ENCODE results near the gene BICDL1.

BICDL1 gene

DNA sequence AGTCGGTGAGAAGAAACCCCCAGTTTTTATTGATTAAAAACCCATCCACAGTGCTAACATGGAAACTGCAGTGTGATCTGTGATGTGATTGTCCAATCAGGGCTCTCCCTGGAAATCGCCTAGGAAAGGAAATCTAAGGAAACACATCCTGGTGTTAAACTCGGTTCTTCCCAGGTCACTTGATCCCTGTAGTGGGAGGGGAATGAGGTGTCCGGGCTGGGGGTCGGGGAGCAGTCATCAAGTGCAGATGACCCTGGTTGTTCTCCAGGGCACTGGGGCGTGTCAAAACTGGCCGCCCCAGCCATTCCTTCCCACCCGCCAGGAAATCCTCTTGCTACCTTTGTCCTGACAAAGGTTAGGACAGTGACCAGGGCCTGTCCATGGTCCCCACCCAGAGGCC lies 106.7 kb downstream of the BICDL1 start:
- no peak overlapping the region for H3K27ac ChIP-seq (ENCODE audit: extremely low read depth, low read depth, low read length)
- peaks cover 8% of the 10 kb centered on the region; the same call in 1 of the 2 replicates for H3K4me1 ChIP-seq (ENCODE audit: control insufficient read depth, insufficient read depth, low read length)
- CTCF ChIA-PET, result no interaction called here
- peaks cover 0 to 65% of the 10 kb centered on the region in 2 experiments; a peak in 2 of 3 replicates for H3K36me3 ChIP-seq (ENCODE audit: control insufficient read depth in 2 of 2, insufficient read depth in 1 of 2, low read length in 2 of 2)
- POLR2A ChIA-PET, result interaction anchor here (0.6 kb wide), 1 partner anchor 21 kb away, joined by 5 read pairs; the partner anchor contains the start of gene RAB35
- TF ChIP-seq, protein P1, sequence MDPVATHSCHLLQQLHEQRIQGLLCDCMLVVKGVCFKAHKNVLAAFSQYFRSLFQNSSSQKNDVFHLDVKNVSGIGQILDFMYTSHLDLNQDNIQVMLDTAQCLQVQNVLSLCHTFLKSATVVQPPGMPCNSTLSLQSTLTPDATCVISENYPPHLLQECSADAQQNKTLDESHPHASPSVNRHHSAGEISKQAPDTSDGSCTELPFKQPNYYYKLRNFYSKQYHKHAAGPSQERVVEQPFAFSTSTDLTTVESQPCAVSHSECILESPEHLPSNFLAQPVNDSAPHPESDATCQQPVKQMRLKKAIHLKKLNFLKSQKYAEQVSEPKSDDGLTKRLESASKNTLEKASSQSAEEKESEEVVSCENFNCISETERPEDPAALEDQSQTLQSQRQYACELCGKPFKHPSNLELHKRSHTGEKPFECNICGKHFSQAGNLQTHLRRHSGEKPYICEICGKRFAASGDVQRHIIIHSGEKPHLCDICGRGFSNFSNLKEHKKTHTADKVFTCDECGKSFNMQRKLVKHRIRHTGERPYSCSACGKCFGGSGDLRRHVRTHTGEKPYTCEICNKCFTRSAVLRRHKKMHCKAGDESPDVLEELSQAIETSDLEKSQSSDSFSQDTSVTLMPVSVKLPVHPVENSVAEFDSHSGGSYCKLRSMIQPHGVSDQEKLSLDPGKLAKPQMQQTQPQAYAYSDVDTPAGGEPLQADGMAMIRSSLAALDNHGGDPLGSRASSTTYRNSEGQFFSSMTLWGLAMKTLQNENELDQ (tag by site-specific recombination; IDR thresholded peaks at IDR 0.05; ENCODE audit: low read depth), result no peak
- TF ChIP-seq ZNF132 (tag by site-specific recombination; IDR thresholded peaks at IDR 0.05; ENCODE audit: borderline replicate concordance), result no peak
- no peak for TF ChIP-seq ZFP41 (tag by site-specific recombination; IDR thresholded peaks at IDR 0.05; ENCODE audit: borderline replicate concordance)
- TF ChIP-seq, protein P2, sequence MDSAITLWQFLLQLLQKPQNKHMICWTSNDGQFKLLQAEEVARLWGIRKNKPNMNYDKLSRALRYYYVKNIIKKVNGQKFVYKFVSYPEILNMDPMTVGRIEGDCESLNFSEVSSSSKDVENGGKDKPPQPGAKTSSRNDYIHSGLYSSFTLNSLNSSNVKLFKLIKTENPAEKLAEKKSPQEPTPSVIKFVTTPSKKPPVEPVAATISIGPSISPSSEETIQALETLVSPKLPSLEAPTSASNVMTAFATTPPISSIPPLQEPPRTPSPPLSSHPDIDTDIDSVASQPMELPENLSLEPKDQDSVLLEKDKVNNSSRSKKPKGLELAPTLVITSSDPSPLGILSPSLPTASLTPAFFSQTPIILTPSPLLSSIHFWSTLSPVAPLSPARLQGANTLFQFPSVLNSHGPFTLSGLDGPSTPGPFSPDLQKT (IDR thresholded peaks at IDR 0.05; ENCODE audit: borderline replicate concordance, low read depth, low read length), result no peak
- TF ChIP-seq, protein P3, sequence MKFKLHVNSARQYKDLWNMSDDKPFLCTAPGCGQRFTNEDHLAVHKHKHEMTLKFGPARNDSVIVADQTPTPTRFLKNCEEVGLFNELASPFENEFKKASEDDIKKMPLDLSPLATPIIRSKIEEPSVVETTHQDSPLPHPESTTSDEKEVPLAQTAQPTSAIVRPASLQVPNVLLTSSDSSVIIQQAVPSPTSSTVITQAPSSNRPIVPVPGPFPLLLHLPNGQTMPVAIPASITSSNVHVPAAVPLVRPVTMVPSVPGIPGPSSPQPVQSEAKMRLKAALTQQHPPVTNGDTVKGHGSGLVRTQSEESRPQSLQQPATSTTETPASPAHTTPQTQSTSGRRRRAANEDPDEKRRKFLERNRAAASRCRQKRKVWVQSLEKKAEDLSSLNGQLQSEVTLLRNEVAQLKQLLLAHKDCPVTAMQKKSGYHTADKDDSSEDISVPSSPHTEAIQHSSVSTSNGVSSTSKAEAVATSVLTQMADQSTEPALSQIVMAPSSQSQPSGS (tag by site-specific recombination; IDR thresholded peaks at IDR 0.05; ENCODE audit: low read depth), result no peak
- no peak for TF ChIP-seq ZNF529 (tag by site-specific recombination; IDR thresholded peaks at IDR 0.05; ENCODE audit: insufficient replicate concordance)
- TF ChIP-seq, protein P4, sequence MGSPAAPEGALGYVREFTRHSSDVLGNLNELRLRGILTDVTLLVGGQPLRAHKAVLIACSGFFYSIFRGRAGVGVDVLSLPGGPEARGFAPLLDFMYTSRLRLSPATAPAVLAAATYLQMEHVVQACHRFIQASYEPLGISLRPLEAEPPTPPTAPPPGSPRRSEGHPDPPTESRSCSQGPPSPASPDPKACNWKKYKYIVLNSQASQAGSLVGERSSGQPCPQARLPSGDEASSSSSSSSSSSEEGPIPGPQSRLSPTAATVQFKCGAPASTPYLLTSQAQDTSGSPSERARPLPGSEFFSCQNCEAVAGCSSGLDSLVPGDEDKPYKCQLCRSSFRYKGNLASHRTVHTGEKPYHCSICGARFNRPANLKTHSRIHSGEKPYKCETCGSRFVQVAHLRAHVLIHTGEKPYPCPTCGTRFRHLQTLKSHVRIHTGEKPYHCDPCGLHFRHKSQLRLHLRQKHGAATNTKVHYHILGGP (tag by site-specific recombination; IDR thresholded peaks at IDR 0.05), result no peak
- TF ChIP-seq ZNF239 (tag by site-specific recombination; IDR thresholded peaks at IDR 0.05), result no peak
- TF ChIP-seq ZNF501 (tag by site-specific recombination; IDR thresholded peaks at IDR 0.05), result no peak
- TF ChIP-seq, protein P5, sequence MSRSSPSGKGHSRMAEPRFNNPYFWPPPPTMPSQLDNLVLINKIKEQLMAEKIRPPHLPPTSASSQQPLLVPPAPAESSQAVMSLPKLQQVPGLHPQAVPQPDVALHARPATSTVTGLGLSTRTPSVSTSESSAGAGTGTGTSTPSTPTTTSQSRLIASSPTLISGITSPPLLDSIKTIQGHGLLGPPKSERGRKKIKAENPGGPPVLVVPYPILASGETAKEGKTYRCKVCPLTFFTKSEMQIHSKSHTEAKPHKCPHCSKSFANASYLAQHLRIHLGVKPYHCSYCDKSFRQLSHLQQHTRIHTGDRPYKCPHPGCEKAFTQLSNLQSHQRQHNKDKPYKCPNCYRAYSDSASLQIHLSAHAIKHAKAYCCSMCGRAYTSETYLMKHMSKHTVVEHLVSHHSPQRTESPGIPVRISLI (tag by site-specific recombination; IDR thresholded peaks at IDR 0.05), result no peak
- no peak overlapping the region for H3K4me3 ChIP-seq (ENCODE audit: low read depth, low read length)
- no peaks in the 10 kb centered on the region for H3K9me3 ChIP-seq (ENCODE audit: control insufficient read depth, insufficient read depth, low read depth, low read length)

DNA sequence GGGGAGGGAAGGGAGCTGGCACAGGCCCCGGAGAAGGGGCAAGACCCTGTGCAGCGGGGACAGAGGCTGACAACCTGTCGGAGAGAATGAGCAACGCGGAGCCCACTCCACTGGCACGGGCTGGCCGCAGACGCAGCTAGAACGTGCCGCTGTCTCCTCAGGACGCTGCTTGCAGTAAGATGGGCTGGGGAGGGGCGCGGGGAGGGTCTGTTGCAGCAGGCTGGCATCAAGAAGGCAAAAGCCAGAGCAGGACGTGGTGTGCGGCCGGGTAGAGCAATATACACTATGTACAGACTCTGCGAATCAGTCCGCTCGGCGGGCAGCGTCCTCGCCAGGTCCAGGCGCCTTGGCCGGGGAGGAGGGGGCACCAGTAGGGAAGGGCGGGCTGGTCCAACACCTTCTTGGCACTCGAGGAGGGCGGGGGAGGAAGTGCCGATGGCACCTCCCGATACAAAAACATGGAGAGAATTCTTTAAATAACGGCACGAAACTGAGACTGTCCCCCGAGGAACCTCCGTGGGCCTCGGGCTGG lies 107.7 kb downstream of the BICDL1 start:
- H3K36me3 ChIP-seq (ENCODE audit: control insufficient read depth in 2 of 2, insufficient read depth in 1 of 2, low read length in 2 of 2), result peaks cover 0 to 72% of the 10 kb centered on the region in 2 experiments; a peak in 2 of 3 replicates
- H3K9me3 ChIP-seq (ENCODE audit: control insufficient read depth, insufficient read depth, low read depth, low read length), result no peaks in the 10 kb centered on the region
- TF ChIP-seq ZNF837 (tag by site-specific recombination; IDR thresholded peaks at IDR 0.05) (no peak), GLIS2 (tag by site-specific recombination; IDR thresholded peaks at IDR 0.05) (no peak), ZNF621 (tag by site-specific recombination; IDR thresholded peaks at IDR 0.05) (no peak), ZNF544 (tag by site-specific recombination; IDR thresholded peaks at IDR 0.05) (no peak), ZNF701 (tag by site-specific recombination; IDR thresholded peaks at IDR 0.05) (no peak), YY2 (tag by site-specific recombination; IDR thresholded peaks at IDR 0.05) (no peak), ZFP3 (tag by site-specific recombination; IDR thresholded peaks at IDR 0.05; ENCODE audit: low read depth) (no peak), ZFHX2 (tag by site-specific recombination; conservative IDR thresholded peaks at IDR 0.05) (no peak), ZBTB21 (tag by site-specific recombination; IDR thresholded peaks at IDR 0.05) (no peak), ZBTB7A (tag by site-specific recombination; IDR thresholded peaks at IDR 0.05; ENCODE audit: low read depth) (no peak)
- TF ChIP-seq, protein P6, sequence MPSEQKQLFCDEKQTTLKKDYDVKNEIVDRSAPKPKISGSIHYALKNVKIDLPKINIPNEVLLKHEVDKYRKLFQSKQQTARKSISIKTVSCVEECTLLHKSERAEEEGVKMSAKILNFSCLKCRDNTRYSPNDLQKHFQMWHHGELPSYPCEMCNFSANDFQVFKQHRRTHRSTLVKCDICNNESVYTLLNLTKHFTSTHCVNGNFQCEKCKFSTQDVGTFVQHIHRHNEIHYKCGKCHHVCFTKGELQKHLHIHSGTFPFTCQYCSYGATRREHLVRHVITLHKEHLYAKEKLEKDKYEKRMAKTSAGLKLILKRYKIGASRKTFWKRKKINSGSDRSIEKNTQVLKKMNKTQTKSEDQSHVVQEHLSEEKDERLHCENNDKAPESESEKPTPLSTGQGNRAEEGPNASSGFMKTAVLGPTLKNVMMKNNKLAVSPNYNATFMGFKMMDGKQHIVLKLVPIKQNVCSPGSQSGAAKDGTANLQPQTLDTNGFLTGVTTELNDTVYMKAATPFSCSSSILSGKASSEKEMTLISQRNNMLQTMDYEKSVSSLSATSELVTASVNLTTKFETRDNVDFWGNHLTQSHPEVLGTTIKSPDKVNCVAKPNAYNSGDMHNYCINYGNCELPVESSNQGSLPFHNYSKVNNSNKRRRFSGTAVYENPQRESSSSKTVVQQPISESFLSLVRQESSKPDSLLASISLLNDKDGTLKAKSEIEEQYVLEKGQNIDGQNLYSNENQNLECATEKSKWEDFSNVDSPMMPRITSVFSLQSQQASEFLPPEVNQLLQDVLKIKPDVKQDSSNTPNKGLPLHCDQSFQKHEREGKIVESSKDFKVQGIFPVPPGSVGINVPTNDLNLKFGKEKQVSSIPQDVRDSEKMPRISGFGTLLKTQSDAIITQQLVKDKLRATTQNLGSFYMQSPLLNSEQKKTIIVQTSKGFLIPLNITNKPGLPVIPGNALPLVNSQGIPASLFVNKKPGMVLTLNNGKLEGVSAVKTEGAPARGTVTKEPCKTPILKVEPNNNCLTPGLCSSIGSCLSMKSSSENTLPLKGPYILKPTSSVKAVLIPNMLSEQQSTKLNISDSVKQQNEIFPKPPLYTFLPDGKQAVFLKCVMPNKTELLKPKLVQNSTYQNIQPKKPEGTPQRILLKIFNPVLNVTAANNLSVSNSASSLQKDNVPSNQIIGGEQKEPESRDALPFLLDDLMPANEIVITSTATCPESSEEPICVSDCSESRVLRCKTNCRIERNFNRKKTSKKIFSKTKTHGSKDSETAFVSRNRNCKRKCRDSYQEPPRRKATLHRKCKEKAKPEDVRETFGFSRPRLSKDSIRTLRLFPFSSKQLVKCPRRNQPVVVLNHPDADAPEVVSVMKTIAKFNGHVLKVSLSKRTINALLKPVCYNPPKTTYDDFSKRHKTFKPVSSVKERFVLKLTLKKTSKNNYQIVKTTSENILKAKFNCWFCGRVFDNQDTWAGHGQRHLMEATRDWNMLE (tag by site-specific recombination; conservative IDR thresholded peaks at IDR 0.05; ENCODE audit: low read depth), result no peak

More for the DNA sequence above, 107.7 kb downstream of the BICDL1 start:
- H3K4me1 ChIP-seq (ENCODE audit: control insufficient read depth, insufficient read depth, low read length), result 0 out of 2 replicates have a peak, but pooled peaks cover 6% of the 10 kb centered on the region
- H3K27ac ChIP-seq (ENCODE audit: extremely low read depth, low read depth, low read length), result no peak overlapping the region
- H3K4me3 ChIP-seq (ENCODE audit: low read depth, low read length), result no peak overlapping the region
- POLR2A ChIA-PET, result interaction anchor here (1.0 kb wide), 1 partner anchor 105 kb away, joined by 4 read pairs; no protein-coding TSS in a partner anchor
- CTCF ChIA-PET, result interaction anchor here (0.6 kb wide), 1 partner anchor 15 kb away, joined by 5 read pairs; no protein-coding TSS in a partner anchor
